K562 (cell line): Measurements from ENCODE around the gene IQUB. TPM values are rescaled to one million over a fixed set of nuclear protein-coding genes. Genes with fewer than 3 reads are reported as not detected.
A peak's percentile ranks its signal among the peaks of the same experiment; 100 is the strongest.

Experiments
- ATAC-seq: fragments of 200-7000 bp; cut with Tn5 transposase; 3 replicates; pipeline ENCODE4 v1.9.1; 2020; ENCODE audit warnings: moderate library complexity
- BruUV-seq: library from RNA; stranded (reverse); fragments of 400-500 nt; replicated peaks from 2 replicates; lab custom pipeline; 2021; lab: Mats Ljungman, UMichigan
- CTCF ChIA-PET: fragments of 300-600 bp; formaldehyde crosslinking; extraction: SDS; loops from one replicate; lab custom pipeline; 2021; ENCODE audit warnings: low intra/inter-chr PET ratio; lab: Yijun Ruan, JAX
- POLR2A ChIA-PET: fragments of 300-600, 350-650 bp; sonication (Branson Sonifier 250); formaldehyde crosslinking; extraction: SDS; loops from one replicate; lab custom pipeline; 2021; ENCODE audit warnings: antibody characterized with exemption, inconsistent platforms; lab: Yijun Ruan, JAX
- DNase-seq, 4 experiments: peaks; one replicate each; pipeline versions ENCODE4 v3.0.0 to v3.0.0-alpha.2; 2011 to 2018; ENCODE audit warnings: low spot score in 3 of 4, mixed read lengths in 3 of 4; ENCODE audit errors: extremely low read depth in 1 of 4
- FAIRE-seq: peaks from 2 replicates; lab custom pipeline; 2011; peaks lifted over from hg19 to GRCh38; lab: Jason Lieb, UNC
- H2AFZ ChIP-seq: 2 replicates; pipeline ENCODE4 v1.6.0; 2011; ENCODE audit warnings: low read depth, low read length, control low read depth, inconsistent platforms
- H3K27ac ChIP-seq: fragments of 200-600 bp; 3 replicates; pipeline ENCODE4 v1.8.0; 2011; ENCODE audit warnings: low read depth, mild to moderate bottlenecking, control low read depth, inconsistent platforms, low read length, moderate library complexity, mixed read lengths; ENCODE audit errors: extremely low read depth
- H3K27me3 ChIP-seq, 2 experiments: fragments of 300-600 bp in 1 of 2; 2 replicates in 1 of 2; 3 replicates in 1 of 2; pipeline versions ENCODE4 v1.6.0 to v1.8.0; 2011; ENCODE audit warnings: inconsistent platforms in 2 of 2, low read length in 2 of 2, mild to moderate bottlenecking in 1 of 2, mixed read lengths in 1 of 2, moderate library complexity in 1 of 2; ENCODE audit not compliant: control insufficient read depth in 2 of 2, insufficient read depth in 2 of 2
- H3K36me3 ChIP-seq: fragments of 300-600 bp; 3 replicates; pipeline ENCODE4 v1.8.0; 2011; ENCODE audit warnings: mild to moderate bottlenecking, low read length, inconsistent platforms; ENCODE audit not compliant: control insufficient read depth, insufficient read depth
- H3K4me1 ChIP-seq, 2 experiments: fragments of 200-600 bp in 1 of 2; replicated peaks in 1 of 2; 2 replicates in 1 of 2; 3 replicates in 1 of 2; pipeline versions ENCODE4 v1.5.1 to v1.8.0; 2011; ENCODE audit warnings: inconsistent platforms in 2 of 2, low read length in 2 of 2, mild to moderate bottlenecking in 1 of 2, mixed read lengths in 1 of 2, moderate library complexity in 1 of 2; ENCODE audit not compliant: control insufficient read depth in 2 of 2, insufficient read depth in 2 of 2
- H3K4me2 ChIP-seq: 2 replicates; pipeline ENCODE4 v1.6.1; 2011; ENCODE audit warnings: low read length, control low read depth, inconsistent platforms, mixed read lengths; ENCODE audit not compliant: insufficient read depth
- H3K4me3 ChIP-seq: fragments of 200-600 bp; sonication (generic), shearing (Covaris generic); 2 replicates; pipeline ENCODE4 v1.5.1; 2016; ENCODE audit warnings: control low read depth, inconsistent platforms
- H3K79me2 ChIP-seq: fragments of 200-600 bp; 3 replicates; pipeline ENCODE4 v1.8.0; 2011; ENCODE audit warnings: low read length, inconsistent platforms; ENCODE audit not compliant: control insufficient read depth, insufficient read depth
- H3K9ac ChIP-seq, 2 experiments: 2 replicates each; pipeline versions ENCODE4 v1.6.0 to v1.6.1; 2011; ENCODE audit warnings: low read depth in 2 of 2, low read length in 2 of 2, control low read depth in 1 of 2, inconsistent platforms in 1 of 2, mild to moderate bottlenecking in 1 of 2, mixed read lengths in 1 of 2; ENCODE audit not compliant: insufficient read depth in 1 of 2
- H3K9me1 ChIP-seq: one replicate; pipeline ENCODE4 v1.6.0; 2011; ENCODE audit warnings: inconsistent platforms, mild to moderate bottlenecking, low read length, moderate library complexity; ENCODE audit not compliant: control insufficient read depth, insufficient read depth
- H3K9me3 ChIP-seq: replicated peaks from 2 replicates; pipeline ENCODE4 v1.5.1; 2011; ENCODE audit warnings: low read depth, low read length, inconsistent platforms; ENCODE audit not compliant: control insufficient read depth, insufficient read depth
- H4K20me1 ChIP-seq: replicated peaks from 2 replicates; pipeline ENCODE4 v1.6.1; 2011; ENCODE audit warnings: low read length, inconsistent platforms, mixed read lengths; ENCODE audit not compliant: control insufficient read depth, insufficient read depth
- CBX1 ChIP-seq: sonication (generic); IDR thresholded peaks from 2 replicates; pipeline ENCODE4 v1.6.1; 2016; ENCODE audit warnings: antibody characterized with exemption, low read depth, mild to moderate bottlenecking
- CBX3 ChIP-seq, 2 experiments: IDR thresholded peaks; 1 replicate in 1 of 2; 2 replicates in 1 of 2; pipeline ENCODE4 v1.6.1; 2012; ENCODE audit warnings: inconsistent platforms in 2 of 2, low read length in 2 of 2, borderline replicate concordance in 1 of 2, control low read depth in 1 of 2
- CBX5 ChIP-seq: IDR thresholded peaks from 2 replicates; pipeline ENCODE4 v1.6.1; 2014; ENCODE audit warnings: low read depth, borderline replicate concordance
- HCFC1 ChIP-seq: IDR thresholded peaks from 2 replicates; pipeline ENCODE4 v1.6.1; 2012; ENCODE audit warnings: low read depth, low read length, improper control_type of control experiment
- HDAC3 ChIP-seq: fragments of 450-650 bp; IDR thresholded peaks from 2 replicates; pipeline ENCODE4 v1.6.1; 2018; ENCODE audit warnings: borderline replicate concordance, mild to moderate bottlenecking, moderate library complexity; ENCODE audit not compliant: partially characterized antibody
- NFE2 ChIP-seq: IDR thresholded peaks from 2 replicates; pipeline ENCODE4 v1.6.1; 2014; ENCODE audit warnings: antibody characterized with exemption, low read depth
- POU5F1 ChIP-seq: fragments of 150-350 bp; IDR thresholded peaks from 2 replicates; pipeline ENCODE4 v1.6.1; 2014; ENCODE audit warnings: borderline replicate concordance, low read length, low read depth, mild to moderate bottlenecking; ENCODE audit not compliant: partially characterized antibody
- TRIM28 ChIP-seq: fragments of 450-650 bp; IDR thresholded peaks from 2 replicates; pipeline ENCODE4 v1.6.1; 2017
- ZFP1 ChIP-seq: fragments of 450-650 bp; formaldehyde crosslinking; IDR thresholded peaks from 2 replicates; pipeline ENCODE4 v1.4.0; 2020; ENCODE audit warnings: mild to moderate bottlenecking, mixed read lengths
- ZFP36 ChIP-seq: fragments of 150-350 bp; IDR thresholded peaks from 2 replicates; pipeline ENCODE4 v1.6.1; 2018; ENCODE audit warnings: low read length, low read depth; ENCODE audit not compliant: partially characterized antibody
- ZNF354B ChIP-seq: fragments of 250-450 bp; sonication (Bioruptor Pico); IDR thresholded peaks from 2 replicates; pipeline ENCODE4 v1.4.0; 2020
- WGBS: fragments of 100-300 bp; shearing (Covaris generic); methylation state at CpG from one replicate; pipeline ENCODE4 v1.1.6; 2016; ENCODE audit warnings: low coverage, mixed read lengths; ENCODE audit not compliant: insufficient coverage; ENCODE audit errors: missing lambda C conversion rate; 5-methylcytosine and 5-hydroxymethylcytosine counted together
- in situ Hi-C: fragments of 300-500 bp; cut with MboI; formaldehyde crosslinking; loops from 4 replicates; pipeline ENCODE4 v1.15.0; 2018; ENCODE audit warnings: inconsistent platforms, mixed read lengths
- intact Hi-C: fragments of 100-400 bp; cut with micrococcal nuclease; formaldehyde crosslinking; loops from 2 replicates; pipeline ENCODE4 v1.14.2; 2022
- polyA plus RNA-seq, 8 experiments: library from polyadenylated mRNA; depleted of rRNA in 4 of 8; stranded (reverse) in 5 of 8; unstranded in 3 of 8; fragments of >200 nt; fragmentation: Nextera tagmentation in 2 of 8; fragmentation: Illumina TruSeq in 1 of 8; extraction: Ambion mirVana in 2 of 8; extraction: Trizol in 1 of 8; gene quantifications; 2 replicates each; pipeline versions ENCODE4 v1.2.1 to v1.2.3, GENCODE V29; 2011 to 2014; ENCODE audit warnings: inconsistent platforms in 1 of 8, missing spikeins in 1 of 8
- total RNA-seq, 7 experiments: library from RNA; depleted of rRNA in 6 of 7; stranded (reverse); fragments of >200 nt in 6 of 7; fragmentation: Illumina TruSeq in 2 of 7; extraction: Trizol in 2 of 7; gene quantifications; 2 replicates each; pipeline versions ENCODE4 v1.2.1 to v1.2.3, GENCODE V29; 2011 to 2021; ENCODE audit warnings: low replicate concordance in 1 of 7

The IQUB gene
- total and polyA plus RNA-seq, 9 of the 15 experiments (the other 6 are each of a cell fraction or from before 2014, with no cell fraction given) = 0.62 to 2.6 (median 1.4) TPM

- Histone ChIP-seq H3K4me2 (no peak overlapping the region), H3K27ac (no peak overlapping the region), H3K36me3 (no peaks in the 10 kb centered on the region), H3K9me3 (peaks cover 3% of the 10 kb centered on the region; the same call in 1 of the 2 replicates), H3K9ac (no peak overlapping the region), H3K79me2 (no peaks in the 10 kb centered on the region), H3K4me1 (no peaks in the 10 kb centered on the region), H4K20me1 (no peaks in the 10 kb centered on the region), H3K27me3 (no peaks in the 10 kb centered on the region), H2AFZ (no peak overlapping the region), H3K9me1 (no peaks in the 10 kb centered on the region), H3K4me3 (no peak overlapping the region)
- ChIA-PET CTCF (no interaction called here), POLR2A (no interaction called here)
- ATAC-seq = no peak
- TF ChIP-seq CBX5 (peak; percentile 91), NFE2 (no peak), HDAC3 (no peak), ZNF354B (no peak), CBX1 (peak; percentile 69; the same call in 1 of the 2 replicates), ZFP36 (peak; percentile 80), POU5F1 (no peak), TRIM28 (peak; percentile 74), ZFP1 (0 out of 2 replicates have a peak, but pooled peaks have one; percentile 12), CBX3 (IDR thresholded peaks at IDR 0.05; ENCODE audit: borderline replicate concordance in 1 of 2, low read length in 2 of 2) (peak in 1 of 2 experiments; percentile 85; a peak in 2 of 3 replicates), HCFC1 (no peak)
- intact Hi-C loops (no loop called here), in situ Hi-C loops (no loop called here)
- no peak for FAIRE-seq
- 0% methylated on average over 2 of the region's 2 CpGs for WGBS
- no peak for DNase-seq
- no TSS peak for BruUV-seq
Observed at GRCh38 chr7:123417580-123417979, 116.8 kb downstream of the IQUB start.
